ENCODE data around the gene WDFY1. TPM values are rescaled to one million over a fixed set of nuclear protein-coding genes. Genes with fewer than 3 reads are reported as not detected.
A peak's percentile ranks its signal among the peaks of the same experiment; 100 is the strongest.

Gene WDFY1
- total RNA-seq, 2 experiments from 2014 or later: 20.8 to 23.1 TPM

DNA sequence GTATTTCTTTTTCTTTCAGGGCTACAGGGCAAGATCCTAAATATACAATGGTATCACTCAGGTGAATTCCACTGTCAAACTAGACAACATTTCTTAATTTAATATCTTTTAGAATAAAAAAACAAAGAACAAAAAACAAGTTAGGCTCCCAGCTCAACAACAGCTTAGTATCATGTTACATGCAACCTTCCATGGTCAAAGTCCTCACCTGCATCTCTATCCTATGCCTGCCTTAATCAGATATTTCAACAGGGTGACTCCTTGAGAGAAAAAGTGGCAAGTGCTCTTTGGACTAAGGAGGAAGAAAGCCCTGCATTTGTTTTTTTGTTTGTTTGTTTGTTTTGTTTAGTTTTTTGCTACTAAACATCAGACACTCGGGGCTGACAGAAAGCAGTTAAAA, 50.2 kb downstream of the WDFY1 start:
- no peak for DNase-seq
- no peaks in the 10 kb centered on the region for H3K27me3 Mint-ChIP-seq
- peaks cover 49% of the 10 kb centered on the region for H3K36me3 Mint-ChIP-seq (ENCODE audit: low read depth)
- TF ChIP-seq, protein P1, sequence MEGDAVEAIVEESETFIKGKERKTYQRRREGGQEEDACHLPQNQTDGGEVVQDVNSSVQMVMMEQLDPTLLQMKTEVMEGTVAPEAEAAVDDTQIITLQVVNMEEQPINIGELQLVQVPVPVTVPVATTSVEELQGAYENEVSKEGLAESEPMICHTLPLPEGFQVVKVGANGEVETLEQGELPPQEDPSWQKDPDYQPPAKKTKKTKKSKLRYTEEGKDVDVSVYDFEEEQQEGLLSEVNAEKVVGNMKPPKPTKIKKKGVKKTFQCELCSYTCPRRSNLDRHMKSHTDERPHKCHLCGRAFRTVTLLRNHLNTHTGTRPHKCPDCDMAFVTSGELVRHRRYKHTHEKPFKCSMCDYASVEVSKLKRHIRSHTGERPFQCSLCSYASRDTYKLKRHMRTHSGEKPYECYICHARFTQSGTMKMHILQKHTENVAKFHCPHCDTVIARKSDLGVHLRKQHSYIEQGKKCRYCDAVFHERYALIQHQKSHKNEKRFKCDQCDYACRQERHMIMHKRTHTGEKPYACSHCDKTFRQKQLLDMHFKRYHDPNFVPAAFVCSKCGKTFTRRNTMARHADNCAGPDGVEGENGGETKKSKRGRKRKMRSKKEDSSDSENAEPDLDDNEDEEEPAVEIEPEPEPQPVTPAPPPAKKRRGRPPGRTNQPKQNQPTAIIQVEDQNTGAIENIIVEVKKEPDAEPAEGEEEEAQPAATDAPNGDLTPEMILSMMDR (IDR thresholded peaks at IDR 0.05): no peak
- CTCF ChIA-PET: no interaction called here
- H3K4me1 Mint-ChIP-seq (ENCODE audit: low read depth): peaks cover 21% of the 10 kb centered on the region
- no peak overlapping the region for H3K27ac Mint-ChIP-seq
- POLR2A ChIA-PET: no interaction called here
- no peaks in the 10 kb centered on the region for H3K9me3 Mint-ChIP-seq
- no peak for ATAC-seq
- intact Hi-C loops (cut with micrococcal nuclease): no loop called here
- H3K4me3 Mint-ChIP-seq: no peak overlapping the region

DNA sequence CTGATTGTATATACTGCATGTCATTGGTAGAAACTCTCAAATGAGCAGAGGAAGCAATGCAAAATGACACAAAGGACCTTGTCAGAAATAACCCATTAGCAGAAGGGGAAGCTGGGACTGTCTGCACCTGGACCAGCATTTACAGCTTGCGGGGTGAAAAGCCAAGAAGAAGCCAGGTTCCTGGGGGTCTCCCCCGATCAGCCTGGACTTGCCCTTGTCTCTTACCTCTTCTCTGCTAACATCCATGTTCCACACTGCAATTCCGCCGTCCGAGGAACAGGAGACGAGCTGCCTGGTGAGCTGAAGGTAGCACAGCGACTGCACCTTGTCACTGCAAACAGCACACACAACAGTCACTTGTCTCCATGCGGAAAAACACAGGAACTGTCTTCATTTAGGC, 51.1 kb downstream of the WDFY1 start:
- H3K4me1 Mint-ChIP-seq (ENCODE audit: low read depth): peaks cover 25% of the 10 kb centered on the region
- ChIA-PET POLR2A (interaction anchor here (1.0 kb wide), 1 partner anchor 19 kb away, joined by 3 read pairs; no protein-coding TSS in a partner anchor), CTCF (no interaction called here)
- H3K27ac Mint-ChIP-seq: no peak overlapping the region
- H3K4me3 Mint-ChIP-seq: no peak overlapping the region
- H3K9me3 Mint-ChIP-seq: no peaks in the 10 kb centered on the region
- no peaks in the 10 kb centered on the region for H3K27me3 Mint-ChIP-seq
- DNase-seq (no peak), ATAC-seq (no peak)
- intact Hi-C loops (cut with micrococcal nuclease): no loop called here
- peaks cover 53% of the 10 kb centered on the region for H3K36me3 Mint-ChIP-seq (ENCODE audit: low read depth)
- TF ChIP-seq, protein P1 (IDR thresholded peaks at IDR 0.05): no peak

GRCh38 chr2:223890721-223891120, 54.4 kb downstream of the WDFY1 start:
- CTCF ChIA-PET: no interaction called here

GRCh38 chr2:223889229-223889628, 55.9 kb downstream of the WDFY1 start:
- intact Hi-C loops (cut with micrococcal nuclease): no loop called here
- Mint-ChIP-seq H3K4me1 (ENCODE audit: low read depth) (peaks cover 8% of the 10 kb centered on the region), H3K27me3 (no peaks in the 10 kb centered on the region), H3K4me3 (no peak overlapping the region), H3K36me3 (ENCODE audit: low read depth) (peaks cover 41% of the 10 kb centered on the region), H3K9me3 (no peaks in the 10 kb centered on the region), H3K27ac (no peak overlapping the region)
- TF ChIP-seq, protein P1 (IDR thresholded peaks at IDR 0.05): no peak
- POLR2A ChIA-PET: no interaction called here
- DNase-seq (no peak), ATAC-seq (peak; percentile 30)
- CTCF ChIA-PET: no interaction called here

More at GRCh38 chr2:223890721-223891120, 54.4 kb downstream of the WDFY1 start:
- no peak for DNase-seq
- intact Hi-C loops (cut with micrococcal nuclease): no loop called here
- no peaks in the 10 kb centered on the region for H3K9me3 Mint-ChIP-seq
- ATAC-seq: no peak
- TF ChIP-seq, protein P1 (IDR thresholded peaks at IDR 0.05): no peak
- peaks cover 40% of the 10 kb centered on the region for H3K36me3 Mint-ChIP-seq (ENCODE audit: low read depth)
- H3K4me1 Mint-ChIP-seq (ENCODE audit: low read depth): peaks cover 9% of the 10 kb centered on the region
- no peaks in the 10 kb centered on the region for H3K27me3 Mint-ChIP-seq
- H3K4me3 Mint-ChIP-seq: no peak overlapping the region
- H3K27ac Mint-ChIP-seq: no peak overlapping the region
- POLR2A ChIA-PET: no interaction called here

- ChIA-PET CTCF (no interaction called here), POLR2A (interaction anchor here (0.7 kb wide), 1 partner anchor 1043 kb away, joined by 3 read pairs; no protein-coding TSS in a partner anchor)
- TF ChIP-seq, protein P1 (IDR thresholded peaks at IDR 0.05): no peak
- Mint-ChIP-seq H3K36me3 (ENCODE audit: low read depth) (peaks cover 37% of the 10 kb centered on the region), H3K4me1 (ENCODE audit: low read depth) (peaks cover 9% of the 10 kb centered on the region), H3K27ac (peak overlapping the region; percentile 30), H3K27me3 (no peaks in the 10 kb centered on the region), H3K9me3 (no peaks in the 10 kb centered on the region), H3K4me3 (no peak overlapping the region)
- no peak for ATAC-seq
- DNase-seq: no peak
- intact Hi-C loops (cut with micrococcal nuclease): no loop called here
Measured at GRCh38 chr2:223888251-223888650, 56.9 kb downstream of the WDFY1 start.
